SK-N-SH (cell line): ENCODE data around the gene SLAMF6.

Source experiments
- EP300 ChIP-seq, 2 experiments: IDR thresholded peaks; 2 replicates each; pipeline versions ENCODE4 v1.4.0 to v1.6.1; 2012; ENCODE audit warnings: borderline replicate concordance in 1 of 2, low read depth in 1 of 2, low read length in 1 of 2
- FOXM1 ChIP-seq: IDR thresholded peaks from 2 replicates; pipeline ENCODE4 v1.4.0; 2012; ENCODE audit warnings: low read depth, mild to moderate bottlenecking
- GATA2 ChIP-seq: sonication (generic); formaldehyde crosslinking; IDR thresholded peaks from 2 replicates; pipeline ENCODE4 v1.5.0; 2020; ENCODE audit warnings: mild to moderate bottlenecking, missing genetic modification reagents
- TAF1 ChIP-seq: IDR thresholded peaks from 2 replicates; pipeline ENCODE4 v1.6.1; 2012; ENCODE audit warnings: low read depth, mild to moderate bottlenecking, low read length, moderate library complexity, borderline replicate concordance
- TF ChIP-seq, protein P1 (sequence below): fragments of 200-600 bp; sonication (generic); IDR thresholded peaks from 2 replicates; pipeline ENCODE4 v1.6.1; 2017; ENCODE audit warnings: antibody characterized with exemption, mild to moderate bottlenecking, moderate library complexity
- TF ChIP-seq, protein P2 (sequence below): fragments of 150-350 bp; IDR thresholded peaks from 2 replicates; pipeline ENCODE4 v1.6.1; 2016; ENCODE audit warnings: mild to moderate bottlenecking, low read depth, low read length
- TF ChIP-seq, protein P3 (sequence below): fragments of 150-350 bp; IDR thresholded peaks from 2 replicates; pipeline ENCODE4 v1.6.1; 2017; ENCODE audit warnings: antibody characterized with exemption, low read length, low read depth, borderline replicate concordance

DNA sequence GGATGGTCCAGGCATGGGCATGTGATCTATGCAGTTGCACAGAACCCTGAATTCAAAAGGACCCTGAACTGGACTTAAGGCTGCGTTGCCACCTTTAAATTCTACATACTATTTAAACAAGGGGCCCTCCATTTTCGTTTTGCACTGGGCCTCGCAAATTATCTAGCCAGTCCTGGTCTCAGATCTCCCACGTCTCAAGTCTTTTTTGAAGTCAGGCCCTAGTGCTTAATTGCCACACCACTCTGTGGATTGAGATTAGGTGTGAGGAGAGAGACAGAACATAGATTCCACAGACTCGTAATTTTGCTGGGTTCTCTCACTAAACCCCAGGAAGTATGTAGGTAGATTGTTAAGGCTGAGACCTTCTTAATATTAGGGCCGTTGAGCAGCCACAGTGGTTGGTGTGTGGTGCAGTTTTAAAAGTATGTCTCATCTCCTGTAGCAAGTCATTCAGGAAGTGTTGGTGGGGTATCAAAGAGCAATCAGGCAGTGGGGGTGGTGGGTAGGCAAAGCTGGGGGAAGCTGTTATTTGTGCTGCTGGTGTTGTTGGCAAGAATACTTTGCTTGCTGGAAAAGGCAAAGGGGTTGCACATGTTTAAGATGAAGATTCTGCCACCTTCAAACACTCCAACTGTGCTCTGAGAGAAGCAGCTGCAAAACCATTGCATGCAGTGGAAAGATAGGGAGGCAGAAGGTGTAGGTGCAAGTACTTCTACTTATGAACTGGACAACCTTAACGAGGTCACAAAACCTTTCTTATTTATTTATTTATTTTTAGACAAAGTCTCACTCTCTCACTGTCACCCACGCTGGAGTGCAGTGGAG, 45.0 kb upstream of the SLAMF6 start:
- TF ChIP-seq, protein P1, sequence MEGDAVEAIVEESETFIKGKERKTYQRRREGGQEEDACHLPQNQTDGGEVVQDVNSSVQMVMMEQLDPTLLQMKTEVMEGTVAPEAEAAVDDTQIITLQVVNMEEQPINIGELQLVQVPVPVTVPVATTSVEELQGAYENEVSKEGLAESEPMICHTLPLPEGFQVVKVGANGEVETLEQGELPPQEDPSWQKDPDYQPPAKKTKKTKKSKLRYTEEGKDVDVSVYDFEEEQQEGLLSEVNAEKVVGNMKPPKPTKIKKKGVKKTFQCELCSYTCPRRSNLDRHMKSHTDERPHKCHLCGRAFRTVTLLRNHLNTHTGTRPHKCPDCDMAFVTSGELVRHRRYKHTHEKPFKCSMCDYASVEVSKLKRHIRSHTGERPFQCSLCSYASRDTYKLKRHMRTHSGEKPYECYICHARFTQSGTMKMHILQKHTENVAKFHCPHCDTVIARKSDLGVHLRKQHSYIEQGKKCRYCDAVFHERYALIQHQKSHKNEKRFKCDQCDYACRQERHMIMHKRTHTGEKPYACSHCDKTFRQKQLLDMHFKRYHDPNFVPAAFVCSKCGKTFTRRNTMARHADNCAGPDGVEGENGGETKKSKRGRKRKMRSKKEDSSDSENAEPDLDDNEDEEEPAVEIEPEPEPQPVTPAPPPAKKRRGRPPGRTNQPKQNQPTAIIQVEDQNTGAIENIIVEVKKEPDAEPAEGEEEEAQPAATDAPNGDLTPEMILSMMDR = no peak
- TF ChIP-seq GATA2 (CRISPR knock-in tag) (no peak), EP300 (IDR thresholded peaks at IDR 0.05; ENCODE audit: borderline replicate concordance in 1 of 2, low read depth in 1 of 2, low read length in 1 of 2) (no peak), TAF1 (no peak), FOXM1 (no peak)
- TF ChIP-seq, protein P2, sequence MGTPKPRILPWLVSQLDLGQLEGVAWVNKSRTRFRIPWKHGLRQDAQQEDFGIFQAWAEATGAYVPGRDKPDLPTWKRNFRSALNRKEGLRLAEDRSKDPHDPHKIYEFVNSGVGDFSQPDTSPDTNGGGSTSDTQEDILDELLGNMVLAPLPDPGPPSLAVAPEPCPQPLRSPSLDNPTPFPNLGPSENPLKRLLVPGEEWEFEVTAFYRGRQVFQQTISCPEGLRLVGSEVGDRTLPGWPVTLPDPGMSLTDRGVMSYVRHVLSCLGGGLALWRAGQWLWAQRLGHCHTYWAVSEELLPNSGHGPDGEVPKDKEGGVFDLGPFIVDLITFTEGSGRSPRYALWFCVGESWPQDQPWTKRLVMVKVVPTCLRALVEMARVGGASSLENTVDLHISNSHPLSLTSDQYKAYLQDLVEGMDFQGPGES = no peak
- TF ChIP-seq, protein P3, sequence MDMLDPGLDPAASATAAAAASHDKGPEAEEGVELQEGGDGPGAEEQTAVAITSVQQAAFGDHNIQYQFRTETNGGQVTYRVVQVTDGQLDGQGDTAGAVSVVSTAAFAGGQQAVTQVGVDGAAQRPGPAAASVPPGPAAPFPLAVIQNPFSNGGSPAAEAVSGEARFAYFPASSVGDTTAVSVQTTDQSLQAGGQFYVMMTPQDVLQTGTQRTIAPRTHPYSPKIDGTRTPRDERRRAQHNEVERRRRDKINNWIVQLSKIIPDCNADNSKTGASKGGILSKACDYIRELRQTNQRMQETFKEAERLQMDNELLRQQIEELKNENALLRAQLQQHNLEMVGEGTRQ = no peak
